ENCODE data around the gene SIK2.

DNA sequence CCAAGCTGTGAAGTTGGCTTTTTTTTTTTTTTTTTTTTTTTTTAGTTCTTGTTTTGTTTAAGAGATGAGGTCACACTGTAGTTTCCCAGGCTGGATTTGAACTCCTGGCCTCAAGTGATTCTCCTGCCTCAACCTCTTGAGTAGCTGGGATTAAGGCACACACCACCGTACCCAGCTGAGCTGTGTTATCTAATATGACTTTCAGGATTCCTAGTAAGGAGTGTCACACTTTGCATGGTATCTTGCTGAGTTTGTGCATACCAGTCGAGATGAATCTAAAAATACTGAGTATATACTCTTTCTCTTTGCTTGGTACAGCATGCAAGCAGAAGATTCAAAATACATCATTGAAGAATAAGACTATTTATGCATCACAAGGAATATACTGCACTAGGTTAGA, 58.6 kb downstream of the SIK2 start:
- TF ChIP-seq, protein P1, sequence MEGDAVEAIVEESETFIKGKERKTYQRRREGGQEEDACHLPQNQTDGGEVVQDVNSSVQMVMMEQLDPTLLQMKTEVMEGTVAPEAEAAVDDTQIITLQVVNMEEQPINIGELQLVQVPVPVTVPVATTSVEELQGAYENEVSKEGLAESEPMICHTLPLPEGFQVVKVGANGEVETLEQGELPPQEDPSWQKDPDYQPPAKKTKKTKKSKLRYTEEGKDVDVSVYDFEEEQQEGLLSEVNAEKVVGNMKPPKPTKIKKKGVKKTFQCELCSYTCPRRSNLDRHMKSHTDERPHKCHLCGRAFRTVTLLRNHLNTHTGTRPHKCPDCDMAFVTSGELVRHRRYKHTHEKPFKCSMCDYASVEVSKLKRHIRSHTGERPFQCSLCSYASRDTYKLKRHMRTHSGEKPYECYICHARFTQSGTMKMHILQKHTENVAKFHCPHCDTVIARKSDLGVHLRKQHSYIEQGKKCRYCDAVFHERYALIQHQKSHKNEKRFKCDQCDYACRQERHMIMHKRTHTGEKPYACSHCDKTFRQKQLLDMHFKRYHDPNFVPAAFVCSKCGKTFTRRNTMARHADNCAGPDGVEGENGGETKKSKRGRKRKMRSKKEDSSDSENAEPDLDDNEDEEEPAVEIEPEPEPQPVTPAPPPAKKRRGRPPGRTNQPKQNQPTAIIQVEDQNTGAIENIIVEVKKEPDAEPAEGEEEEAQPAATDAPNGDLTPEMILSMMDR (IDR thresholded peaks at IDR 0.05 in 8 of 11, conservative IDR thresholded peaks at IDR 0.05 in 3 of 11) = no peak
- TF ChIP-seq POLR2AphosphoS5 (IDR thresholded peaks at IDR 0.05) (no peak), POLR2A (IDR thresholded peaks at IDR 0.05) (no peak)

All from spleen (tissue), 7 donors.